ENCODE results near the gene CSNK2A2. TPM values are rescaled to one million over a fixed set of nuclear protein-coding genes. Genes with fewer than 3 reads are reported as not detected.

The CSNK2A2 gene
- polyA plus RNA-seq, 1 experiment = 43.8 TPM

- ChIA-PET CTCF (interaction anchor here (0.6 to 2.1 kb wide), 8 partner anchors 19 to 379 kb away, joined by 3 to 9 read pairs (median 3); no protein-coding TSS in a partner anchor), POLR2A (no interaction called here)
- Histone ChIP-seq H3K27me3 (ENCODE audit: control insufficient read depth, insufficient read depth, low read length) (no peaks in the 10 kb centered on the region), H3K4me3 (ENCODE audit: low read depth, low read length) (peak overlapping the region; percentile 91), H3K9me3 (ENCODE audit: control insufficient read depth, insufficient read depth, low read length) (peaks cover 8% of the 10 kb centered on the region), H3K27ac (ENCODE audit: low read depth, low read length) (peak overlapping the region; percentile 42)
- no peak for DNase-seq (ENCODE audit: low read depth, low spot score)
- peak; percentile 29; the same call in 1 of the 2 replicates for TF ChIP-seq CTCF (IDR thresholded peaks at IDR 0.05; ENCODE audit: low read depth, low read length)
These were observed 70.8 kb downstream of the CSNK2A2 start for GRCh38 chr16:58127033-58127556.

- ChIA-PET POLR2A (no interaction called here), CTCF (interaction anchor here (0.5 to 2.1 kb wide), 10 partner anchors 19 to 380 kb away, joined by 3 to 9 read pairs (median 3); no protein-coding TSS in a partner anchor)
- peaks cover 8% of the 10 kb centered on the region for H3K9me3 ChIP-seq (ENCODE audit: control insufficient read depth, insufficient read depth, low read length)
- no peaks in the 10 kb centered on the region for H3K27me3 ChIP-seq (ENCODE audit: control insufficient read depth, insufficient read depth, low read length)
- no peak for DNase-seq (ENCODE audit: low read depth, low spot score)
- peak overlapping the region; percentile 91 for H3K4me3 ChIP-seq (ENCODE audit: low read depth, low read length)
- H3K27ac ChIP-seq (ENCODE audit: low read depth, low read length) = no peak overlapping the region
- TF ChIP-seq CTCF (IDR thresholded peaks at IDR 0.05; ENCODE audit: low read depth, low read length) = no peak
These were observed 71.4 kb downstream of the CSNK2A2 start for GRCh38 chr16:58126451-58126961.

GRCh38 chr16:58125781-58126335, 72.0 kb downstream of the CSNK2A2 start:
- no peak for DNase-seq (ENCODE audit: low read depth, low spot score)
- no peaks in the 10 kb centered on the region for H3K27me3 ChIP-seq (ENCODE audit: control insufficient read depth, insufficient read depth, low read length)
- H3K27ac ChIP-seq (ENCODE audit: low read depth, low read length) = no peak overlapping the region
- TF ChIP-seq CTCF (IDR thresholded peaks at IDR 0.05; ENCODE audit: low read depth, low read length) = no peak
- ChIA-PET POLR2A (no interaction called here), CTCF (interaction anchor here (0.5 to 2.1 kb wide), 8 partner anchors 20 to 226 kb away, joined by 3 to 9 read pairs (median 3); no protein-coding TSS in a partner anchor)
- no peak overlapping the region for H3K4me3 ChIP-seq (ENCODE audit: low read depth, low read length)
- H3K9me3 ChIP-seq (ENCODE audit: control insufficient read depth, insufficient read depth, low read length) = peaks cover 8% of the 10 kb centered on the region

GRCh38 chr16:58125041-58125440, 72.9 kb downstream of the CSNK2A2 start:
- ChIA-PET CTCF (interaction anchor here (1.0 to 1.4 kb wide), 2 partner anchors 8 to 102 kb away, joined by 3 to 4 read pairs; no protein-coding TSS in a partner anchor), POLR2A (no interaction called here)
- TF ChIP-seq CTCF (IDR thresholded peaks at IDR 0.05; ENCODE audit: low read depth, low read length) = no peak
- Histone ChIP-seq H3K4me3 (ENCODE audit: low read depth, low read length) (no peak overlapping the region), H3K9me3 (ENCODE audit: control insufficient read depth, insufficient read depth, low read length) (peaks cover 4% of the 10 kb centered on the region), H3K27me3 (ENCODE audit: control insufficient read depth, insufficient read depth, low read length) (no peaks in the 10 kb centered on the region), H3K27ac (ENCODE audit: low read depth, low read length) (no peak overlapping the region)
- DNase-seq (ENCODE audit: low read depth, low spot score) = no peak

- Histone ChIP-seq H3K27me3 (ENCODE audit: control insufficient read depth, insufficient read depth, low read length) (no peaks in the 10 kb centered on the region), H3K4me3 (ENCODE audit: low read depth, low read length) (no peak overlapping the region), H3K27ac (ENCODE audit: low read depth, low read length) (no peak overlapping the region), H3K9me3 (ENCODE audit: control insufficient read depth, insufficient read depth, low read length) (no peaks in the 10 kb centered on the region; the same call in 1 of the 2 replicates)
- TF ChIP-seq CTCF (IDR thresholded peaks at IDR 0.05; ENCODE audit: low read depth, low read length) = no peak
- POLR2A ChIA-PET = no interaction called here
- no peak for DNase-seq (ENCODE audit: low read depth, low spot score)
- CTCF ChIA-PET = interaction anchor here (1.0 kb wide), 1 partner anchor 8 kb away, joined by 3 read pairs; no protein-coding TSS in a partner anchor
These were observed 73.3 kb downstream of the CSNK2A2 start for GRCh38 chr16:58124601-58124915.
